Ascending aorta (tissue), 2 donors: ENCODE measurements around the gene MTRR. TPM values are rescaled to one million over a fixed set of nuclear protein-coding genes. Genes with fewer than 3 reads are reported as not detected.

Experiments used
- DNase-seq, 2 donors: peaks; one replicate each; pipeline ENCODE4 v3.0.0-alpha.2; 2019; ENCODE audit warnings: low spot score in 2 of 2
- H3K27ac ChIP-seq, 2 donors: fragments of 200-600 bp; sonication (generic); one replicate each; pipeline ENCODE4 v1.5.1; 2016 to 2017; ENCODE audit warnings: mild to moderate bottlenecking in 1 of 2
- H3K27me3 ChIP-seq: fragments of 200-600 bp; sonication (generic); one replicate; pipeline ENCODE4 v1.5.1; 2017
- H3K36me3 ChIP-seq, 2 donors: fragments of 200-600 bp; sonication (generic); one replicate each; pipeline ENCODE4 v1.5.1; 2016
- H3K4me1 ChIP-seq, 2 donors: fragments of 200-600 bp; sonication (generic); one replicate each; pipeline ENCODE4 v1.5.1; 2016 to 2017; ENCODE audit warnings: mild to moderate bottlenecking in 1 of 2
- H3K4me3 ChIP-seq, 2 donors: fragments of 200-600 bp; sonication (generic); one replicate each; pipeline ENCODE4 v1.5.1; 2016 to 2017; ENCODE audit warnings: mild to moderate bottlenecking in 1 of 2
- H3K9me3 ChIP-seq, 2 donors: fragments of 200-600 bp; sonication (generic); one replicate each; pipeline ENCODE4 v1.5.1; 2016
- CTCF ChIP-seq, 3 experiments: fragments of 200-600 bp in 2 of 3; fragments of 450-650 bp in 1 of 3; sonication (generic) in 2 of 3; IDR thresholded peaks; one replicate each; pipeline ENCODE4 v1.5.1; 2016 to 2019; ENCODE audit warnings: antibody characterized with exemption in 3 of 3, mild to moderate bottlenecking in 1 of 3, moderate library complexity in 1 of 3
- intact Hi-C: fragments of 100-400 bp; cut with DNase I; formaldehyde crosslinking; loops from one replicate; pipeline ENCODE4 v1.15.1; 2023
- total RNA-seq: library from RNA; depleted of rRNA; stranded (reverse); fragments of >200 nt; gene quantifications from one replicate; pipeline ENCODE4 v1.1.0, GENCODE V29; 2016

Gene MTRR
- total RNA-seq, 1 donor from 2014 or later: 15.0 TPM

- Histone ChIP-seq H3K36me3 (peaks cover under 1 to 16% of the 10 kb centered on the region in 2 donors), H3K9me3 (no peaks in the 10 kb centered on the region), H3K4me3 (peak overlapping the region; percentile 51 to 95), H3K27ac (peak overlapping the region; percentile 56 to 85), H3K27me3 (no peaks in the 10 kb centered on the region), H3K4me1 (peaks cover 0 to 6% of the 10 kb centered on the region in 2 donors)
- DNase-seq: no peak
- intact Hi-C loops: loop anchor here (5.0 kb wide), 2 partner anchors 106 to 1679 kb away; partner anchors contain the start of gene SEMA5A
- TF ChIP-seq CTCF (IDR thresholded peaks at IDR 0.05): no peak
Measured at GRCh38 chr5:7868427-7868772, 548 bp upstream of the MTRR start.

GRCh38 chr5:7869474-7870136, 657 bp downstream of the MTRR start:
- TF ChIP-seq CTCF (IDR thresholded peaks at IDR 0.05): no peak
- no peak for DNase-seq
- Histone ChIP-seq H3K4me3 (peak overlapping the region; percentile 51 to 95), H3K36me3 (peaks cover 0 to 16% of the 10 kb centered on the region in 2 donors), H3K27ac (peak overlapping the region; percentile 56 to 85), H3K9me3 (no peaks in the 10 kb centered on the region), H3K4me1 (peaks cover 0 to 6% of the 10 kb centered on the region in 2 donors), H3K27me3 (no peaks in the 10 kb centered on the region)
- intact Hi-C loops: loop anchor here (5.0 kb wide), 2 partner anchors 107 to 1678 kb away; partner anchors contain the start of gene SEMA5A

DNA sequence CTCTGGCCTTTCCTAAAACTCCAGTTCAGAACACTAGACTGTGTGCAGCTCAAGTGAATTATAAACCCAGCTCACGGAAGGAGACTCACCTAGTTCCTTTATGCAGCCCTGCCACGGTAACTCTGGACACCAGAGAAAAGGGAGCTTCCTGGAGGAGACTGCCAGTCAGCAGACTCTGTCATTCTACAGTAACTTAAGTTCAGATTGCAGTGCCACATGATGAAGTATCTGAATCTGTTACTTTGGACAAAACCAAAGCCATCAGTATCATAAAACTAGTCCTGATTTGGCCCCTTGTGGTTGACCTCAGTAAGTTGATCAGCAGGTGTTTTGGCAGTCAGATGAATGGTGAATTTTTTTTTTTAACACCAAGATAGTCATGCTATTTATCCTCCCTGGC, 2.7 kb downstream of the MTRR start:
- no peak for DNase-seq
- Histone ChIP-seq H3K27me3 (no peaks in the 10 kb centered on the region), H3K4me3 (no peak overlapping the region), H3K36me3 (peaks cover 13 to 24% of the 10 kb centered on the region in 2 donors), H3K4me1 (peaks cover 0 to 6% of the 10 kb centered on the region in 2 donors), H3K27ac (no peak overlapping the region), H3K9me3 (no peaks in the 10 kb centered on the region)
- intact Hi-C loops: no loop called here
- no peak for TF ChIP-seq CTCF (IDR thresholded peaks at IDR 0.05)

DNA sequence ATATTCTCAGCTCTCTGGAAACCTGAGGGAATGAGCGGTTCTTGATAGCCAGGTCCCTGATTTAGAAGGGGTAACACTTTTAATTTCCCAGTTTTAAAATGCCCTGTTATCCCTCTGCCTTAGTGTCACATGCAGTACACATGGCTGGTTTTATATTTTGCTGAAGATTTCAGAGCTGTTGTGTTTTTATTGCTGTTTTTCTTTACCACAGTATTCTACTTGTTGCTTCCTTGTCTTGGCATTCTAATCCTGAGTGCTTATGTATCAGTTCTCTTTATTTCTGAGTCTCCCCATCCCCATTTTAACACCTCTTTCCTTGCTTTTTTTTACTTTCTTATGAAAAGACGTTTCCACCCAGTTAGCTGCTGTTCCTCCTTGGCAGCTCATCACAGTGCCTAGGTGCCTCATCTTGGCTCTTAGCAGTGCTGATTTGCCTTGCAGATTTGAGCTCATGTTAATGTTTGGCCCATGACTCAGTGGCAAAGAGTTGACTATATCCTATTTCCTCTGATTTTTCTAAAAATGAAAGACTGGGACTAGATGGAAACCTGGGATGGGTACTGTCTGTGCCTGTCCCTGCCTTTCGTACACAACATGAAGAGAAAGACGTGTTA, 3.7 kb downstream of the MTRR start:
- no peaks in the 10 kb centered on the region for H3K9me3 ChIP-seq
- H3K27me3 ChIP-seq: no peaks in the 10 kb centered on the region
- H3K27ac ChIP-seq: no peak overlapping the region
- intact Hi-C loops: no loop called here
- no peak for DNase-seq
- no peak for TF ChIP-seq CTCF (IDR thresholded peaks at IDR 0.05)
- H3K36me3 ChIP-seq: peaks cover 14 to 33% of the 10 kb centered on the region in 2 donors
- H3K4me1 ChIP-seq: peaks cover 0 to 5% of the 10 kb centered on the region in 2 donors
- no peak overlapping the region for H3K4me3 ChIP-seq

DNA sequence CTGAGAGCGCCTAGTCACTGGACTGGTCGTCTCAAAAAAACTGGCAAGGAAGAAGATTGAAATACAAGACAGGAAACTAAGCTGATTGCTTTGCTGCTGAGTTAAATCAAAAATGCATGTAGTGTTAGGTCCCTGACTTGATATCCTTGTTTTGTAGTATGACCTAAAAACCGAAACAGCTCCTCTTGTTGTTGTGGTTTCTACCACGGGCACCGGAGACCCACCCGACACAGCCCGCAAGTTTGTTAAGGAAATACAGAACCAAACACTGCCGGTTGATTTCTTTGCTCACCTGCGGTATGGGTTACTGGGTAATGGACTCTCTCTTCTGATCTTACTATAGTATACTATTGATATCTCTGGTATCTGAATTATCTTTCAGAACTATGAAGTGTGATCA, 4.3 kb downstream of the MTRR start:
- DNase-seq: no peak
- Histone ChIP-seq H3K27me3 (no peaks in the 10 kb centered on the region), H3K4me1 (peaks cover 0 to 3% of the 10 kb centered on the region in 2 donors), H3K9me3 (no peaks in the 10 kb centered on the region), H3K36me3 (peaks cover 14 to 38% of the 10 kb centered on the region in 2 donors), H3K4me3 (no peak overlapping the region), H3K27ac (no peak overlapping the region)
- no peak for TF ChIP-seq CTCF (IDR thresholded peaks at IDR 0.05)
- intact Hi-C loops: no loop called here
